Mammary epithelial cell (primary cell): ENCODE data around the gene ANKMY2.

Source experiments
- EZH2 ChIP-seq: IDR thresholded peaks from 2 replicates; pipeline ENCODE4 v1.6.1; 2012; ENCODE audit warnings: low read length, inconsistent platforms, borderline replicate concordance
- TF ChIP-seq, protein P1 (sequence below), 2 donors: IDR thresholded peaks in 1 of 2; conservative IDR thresholded peaks in 1 of 2; 2 replicates each; pipeline ENCODE4 v1.5.1; 2011 to 2012; ENCODE audit warnings: inconsistent platforms in 2 of 2, low read length in 2 of 2, mild to moderate bottlenecking in 2 of 2, control low read depth in 1 of 2, low read depth in 1 of 2; ENCODE audit not compliant: insufficient read depth in 1 of 2; ENCODE audit errors: extremely low read depth in 1 of 2

DNA sequence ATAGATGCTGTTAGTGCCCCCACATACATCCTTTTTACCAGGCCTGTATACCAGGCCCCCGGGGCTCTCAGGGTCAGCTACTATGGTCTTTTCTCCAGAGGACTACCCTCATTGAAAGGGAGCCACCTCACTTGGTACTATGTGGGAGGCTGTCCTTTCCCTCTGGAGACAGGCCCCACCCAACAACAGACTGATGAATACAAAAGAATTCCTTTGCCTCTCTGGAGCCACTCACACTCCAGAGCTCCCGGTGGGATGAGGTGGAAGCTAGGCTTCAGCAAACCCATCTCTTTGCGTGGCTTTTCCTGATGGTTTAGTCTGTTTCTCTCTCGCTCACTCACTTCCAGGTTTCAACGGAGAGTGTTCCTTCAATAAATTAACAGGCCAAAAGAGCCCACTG, 30.3 kb downstream of the ANKMY2 start:
- TF ChIP-seq, protein P1, sequence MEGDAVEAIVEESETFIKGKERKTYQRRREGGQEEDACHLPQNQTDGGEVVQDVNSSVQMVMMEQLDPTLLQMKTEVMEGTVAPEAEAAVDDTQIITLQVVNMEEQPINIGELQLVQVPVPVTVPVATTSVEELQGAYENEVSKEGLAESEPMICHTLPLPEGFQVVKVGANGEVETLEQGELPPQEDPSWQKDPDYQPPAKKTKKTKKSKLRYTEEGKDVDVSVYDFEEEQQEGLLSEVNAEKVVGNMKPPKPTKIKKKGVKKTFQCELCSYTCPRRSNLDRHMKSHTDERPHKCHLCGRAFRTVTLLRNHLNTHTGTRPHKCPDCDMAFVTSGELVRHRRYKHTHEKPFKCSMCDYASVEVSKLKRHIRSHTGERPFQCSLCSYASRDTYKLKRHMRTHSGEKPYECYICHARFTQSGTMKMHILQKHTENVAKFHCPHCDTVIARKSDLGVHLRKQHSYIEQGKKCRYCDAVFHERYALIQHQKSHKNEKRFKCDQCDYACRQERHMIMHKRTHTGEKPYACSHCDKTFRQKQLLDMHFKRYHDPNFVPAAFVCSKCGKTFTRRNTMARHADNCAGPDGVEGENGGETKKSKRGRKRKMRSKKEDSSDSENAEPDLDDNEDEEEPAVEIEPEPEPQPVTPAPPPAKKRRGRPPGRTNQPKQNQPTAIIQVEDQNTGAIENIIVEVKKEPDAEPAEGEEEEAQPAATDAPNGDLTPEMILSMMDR (conservative IDR thresholded peaks at IDR 0.05 in 1 of 2, IDR thresholded peaks at IDR 0.05 in 1 of 2; ENCODE audit: extremely low read depth in 1 of 2, insufficient read depth in 1 of 2, low read depth in 1 of 2, low read length in 2 of 2): no peak
- no peak for TF ChIP-seq EZH2
